DMS 273 (cell line): ENCODE data around the gene VGF.

Source experiments
- DNase-seq: peaks from one replicate; lab custom pipeline; 2025; ENCODE audit not compliant: unreplicated experiment; lab: John Stamatoyannopoulos, UW

The VGF gene

GRCh38 chr7:101186194-101186593 is 20.8 kb upstream of the VGF start:
- DNase-seq, result no peak

GRCh38 chr7:101185258-101185839 is 20.0 kb upstream of the VGF start:
- no peak for DNase-seq

GRCh38 chr7:101180130-101180755 is 14.9 kb upstream of the VGF start, which contains the start of gene NAT16:
TSS of gene NAT16 (minus strand) at chr7:101180293. CDS start at chr7:101174807, 5,486 bp downstream.
- DNase-seq, result no peak

- DNase-seq, result no peak
These were observed 14.3 kb upstream of the VGF start for GRCh38 chr7:101179713-101180112.

- peak; percentile 58 for DNase-seq
These were observed 13.7 kb upstream of the VGF start for GRCh38 chr7:101179117-101179516.

- peak; percentile 52 for DNase-seq
These were observed 12.3 kb upstream of the VGF start for GRCh38 chr7:101177644-101178043.

- no peak for DNase-seq
These were observed 10.3 kb upstream of the VGF start for GRCh38 chr7:101175664-101176063.

- no peak for DNase-seq
These were observed 9.0 kb upstream of the VGF start for GRCh38 chr7:101174322-101174854.

- DNase-seq, result peak; percentile 78
These were observed 8.4 kb upstream of the VGF start for GRCh38 chr7:101173752-101174244.

GRCh38 chr7:101172854-101173751 is 7.7 kb upstream of the VGF start:
- DNase-seq, result peak; percentile 94

- DNase-seq, result peak; percentile 73
These were observed 6.9 kb upstream of the VGF start for GRCh38 chr7:101172005-101172853.

GRCh38 chr7:101171442-101171837 is 6.1 kb upstream of the VGF start:
- no peak for DNase-seq

- peak; percentile 47 for DNase-seq
These were observed 5.5 kb upstream of the VGF start for GRCh38 chr7:101170617-101171441.

- peak; percentile 88 for DNase-seq
These were observed 4.6 kb upstream of the VGF start for GRCh38 chr7:101169838-101170551.

- DNase-seq, result peak; percentile 63
These were observed 3.9 kb upstream of the VGF start for GRCh38 chr7:101169110-101169837.

GRCh38 chr7:101168412-101169049 is 3.2 kb upstream of the VGF start:
- DNase-seq, result no peak

- DNase-seq, result no peak
These were observed 2.5 kb upstream of the VGF start for GRCh38 chr7:101167645-101168411.
